GM21576 (cell line): Measurements from ENCODE around the gene ATP13A4.

Experiments
- ATAC-seq: cut with Tn5 transposase; IDR thresholded peaks from one replicate; pipeline ENCODE4 v1.9.1; 2021; ENCODE audit warnings: mild to moderate bottlenecking, moderate library complexity; ENCODE audit not compliant: unreplicated experiment

ATP13A4 gene

GRCh38 chr3:193499801-193500485 lies 54.8 kb downstream of the ATP13A4 start:
- no peak for ATAC-seq

- ATAC-seq: no peak
Observed at GRCh38 chr3:193499136-193499770, 55.4 kb downstream of the ATP13A4 start.

- no peak for ATAC-seq
Observed at GRCh38 chr3:193498215-193498614, 56.5 kb downstream of the ATP13A4 start.

- ATAC-seq: no peak
Observed at GRCh38 chr3:193496658-193497057, 58.0 kb downstream of the ATP13A4 start.

GRCh38 chr3:193491026-193491425 lies 63.7 kb downstream of the ATP13A4 start:
- ATAC-seq: no peak

GRCh38 chr3:193490580-193490979 lies 64.1 kb downstream of the ATP13A4 start:
- ATAC-seq: no peak

GRCh38 chr3:193489949-193490348 lies 64.7 kb downstream of the ATP13A4 start:
- ATAC-seq: no peak

DNA sequence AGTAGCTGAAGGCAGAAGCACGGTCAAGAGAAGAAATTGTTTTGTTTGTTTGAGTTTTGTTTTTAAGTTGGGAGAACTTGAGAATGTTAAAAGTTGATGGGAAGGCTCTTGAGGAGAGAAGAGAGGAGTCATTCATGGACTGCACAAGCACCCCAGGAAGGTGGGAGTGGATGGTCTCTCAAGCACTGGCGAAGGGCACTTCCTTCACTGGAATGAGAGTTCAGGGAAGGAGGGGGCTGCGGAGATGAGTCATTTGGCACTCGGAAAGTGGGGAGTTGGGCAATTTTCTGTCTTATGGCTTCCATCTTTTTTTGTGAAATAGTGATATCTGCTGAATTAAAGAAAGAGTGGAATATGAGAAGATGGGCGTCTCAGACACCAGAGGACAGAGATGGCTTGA lies 66.0 kb downstream of the ATP13A4 start:
- ATAC-seq: no peak

GRCh38 chr3:193483988-193484539 lies 70.6 kb downstream of the ATP13A4 start:
- no peak for ATAC-seq

GRCh38 chr3:193481436-193481835 lies 73.3 kb downstream of the ATP13A4 start:
- ATAC-seq: no peak

DNA sequence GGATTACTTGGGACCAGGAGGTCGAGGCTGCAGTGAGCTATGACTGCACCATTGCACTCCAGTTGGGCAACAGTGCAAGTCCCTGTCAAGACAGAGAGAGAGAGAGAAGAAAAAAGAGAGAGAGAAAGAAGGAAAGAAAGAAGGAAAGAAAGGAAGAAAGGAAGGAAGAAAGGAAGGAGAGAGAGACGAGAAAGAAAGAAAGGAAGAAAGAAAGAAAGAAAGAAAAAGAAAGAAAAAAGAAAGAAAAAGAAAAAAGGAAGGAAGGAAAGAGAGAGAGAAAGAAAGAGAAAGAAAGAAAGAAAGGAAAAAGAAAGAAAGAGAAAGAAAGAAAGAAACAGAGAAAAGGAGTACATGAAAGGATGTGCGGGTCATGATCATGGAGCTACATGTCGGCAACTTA lies 80.2 kb downstream of the ATP13A4 start:
- ATAC-seq: no peak

DNA sequence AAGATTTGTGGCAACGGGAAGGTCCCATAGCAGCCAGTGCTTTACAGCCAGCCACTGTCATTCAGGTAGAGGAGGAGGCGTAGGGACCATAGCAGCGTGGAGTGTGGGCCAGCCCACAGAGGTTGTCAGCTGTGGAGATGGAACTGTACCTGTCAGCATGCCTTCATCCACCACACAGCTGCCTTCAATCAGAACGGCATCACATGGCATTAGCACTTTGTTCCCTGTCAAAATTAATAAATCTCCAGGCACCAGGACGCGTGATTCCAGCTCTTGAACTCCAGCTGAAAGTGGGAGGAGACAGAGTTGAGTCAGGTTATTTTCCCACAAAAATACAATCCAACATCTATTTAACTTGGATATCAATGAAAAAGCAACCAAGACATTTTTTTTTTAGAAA lies 84.0 kb downstream of the ATP13A4 start:
- ATAC-seq: no peak

GRCh38 chr3:193465992-193466608 lies 88.6 kb downstream of the ATP13A4 start:
- ATAC-seq: no peak

- ATAC-seq: no peak
Observed at GRCh38 chr3:193464889-193465288, 89.8 kb downstream of the ATP13A4 start.

- no peak for ATAC-seq
Observed at GRCh38 chr3:193457526-193457925, 97.2 kb downstream of the ATP13A4 start.

DNA sequence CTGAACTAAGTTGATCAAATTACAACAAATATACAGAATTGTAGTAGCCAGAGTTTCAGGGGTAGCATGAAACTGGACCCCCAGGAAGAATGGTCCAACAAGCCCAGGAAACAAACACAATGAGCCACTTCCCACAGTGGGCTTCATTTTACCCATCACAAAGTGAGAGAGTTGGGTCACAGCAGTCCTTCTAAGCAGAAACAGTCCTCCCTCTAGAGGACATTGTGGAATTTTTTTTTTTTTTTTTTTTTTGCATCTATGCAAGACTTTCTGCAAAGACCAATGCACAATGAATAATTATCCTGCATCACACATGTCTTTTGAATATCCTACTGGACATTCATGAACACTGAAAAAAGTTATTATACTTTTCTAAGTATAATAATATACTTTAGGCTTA lies 102.4 kb downstream of the ATP13A4 start:
- ATAC-seq: no peak

GRCh38 chr3:193451902-193452301 lies 102.8 kb downstream of the ATP13A4 start:
- no peak for ATAC-seq

DNA sequence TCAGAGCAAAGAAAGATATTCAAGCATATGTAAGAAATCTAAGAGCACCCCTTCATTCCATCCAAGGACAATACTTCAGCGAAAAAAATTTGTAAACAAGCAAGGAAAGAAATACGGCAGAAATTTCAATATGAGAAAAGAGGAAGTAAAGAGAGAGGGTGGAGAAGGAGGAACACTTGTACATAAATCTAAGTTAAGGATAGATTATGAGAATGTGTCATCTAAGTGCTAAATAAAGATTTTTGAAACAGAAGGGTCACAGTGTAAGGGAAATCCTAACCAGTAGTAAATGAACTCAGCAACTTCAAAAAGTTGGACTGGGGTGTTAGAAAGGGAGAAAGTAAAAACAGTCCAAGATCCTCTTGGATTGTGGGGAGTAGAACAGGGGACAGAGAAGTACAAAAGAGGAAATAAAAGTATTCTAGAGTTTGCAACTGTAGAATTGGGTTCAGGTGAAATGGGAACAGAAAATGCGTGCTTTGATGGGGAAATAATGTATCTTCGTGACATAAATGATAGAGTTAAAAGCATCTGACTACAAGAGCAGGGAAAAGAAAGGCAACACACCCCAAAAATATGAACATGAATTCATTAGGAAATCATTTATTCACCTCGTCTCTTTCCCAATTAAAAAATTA lies 107.6 kb downstream of the ATP13A4 start:
- no peak for ATAC-seq

DNA sequence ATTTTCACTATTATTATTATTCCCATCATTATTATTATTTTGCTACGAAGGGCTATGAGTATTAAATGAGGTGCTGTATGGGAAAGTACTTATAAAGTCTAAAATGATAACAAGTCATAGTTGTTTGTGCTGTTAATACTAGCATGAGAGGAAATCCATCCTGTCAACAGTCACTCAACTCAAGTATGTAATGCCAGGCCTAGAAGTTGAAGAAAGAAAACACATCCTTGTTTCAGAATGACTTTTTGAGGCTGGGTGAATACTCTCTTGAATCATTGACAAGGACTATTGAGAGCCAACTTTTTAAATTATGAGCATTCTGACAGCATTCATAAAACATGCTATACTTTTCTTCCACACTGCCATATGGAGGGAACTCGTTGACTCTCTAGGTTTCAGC lies 115.3 kb downstream of the ATP13A4 start:
- ATAC-seq: no peak

- no peak for ATAC-seq
Observed at GRCh38 chr3:193418576-193419373, 135.9 kb downstream of the ATP13A4 start.

- no peak for ATAC-seq
Observed at GRCh38 chr3:193416629-193417028, 138.1 kb downstream of the ATP13A4 start.
